Measurements from ENCODE around the gene HSD17B14. TPM values are rescaled to one million over a fixed set of nuclear protein-coding genes. Genes with fewer than 3 reads are reported as not detected.
A peak's percentile ranks its signal among the peaks of the same experiment; 100 is the strongest.

Gene HSD17B14
- total RNA-seq, 2 donors from 2014 or later: 2.0 to 3.2 TPM

DNA sequence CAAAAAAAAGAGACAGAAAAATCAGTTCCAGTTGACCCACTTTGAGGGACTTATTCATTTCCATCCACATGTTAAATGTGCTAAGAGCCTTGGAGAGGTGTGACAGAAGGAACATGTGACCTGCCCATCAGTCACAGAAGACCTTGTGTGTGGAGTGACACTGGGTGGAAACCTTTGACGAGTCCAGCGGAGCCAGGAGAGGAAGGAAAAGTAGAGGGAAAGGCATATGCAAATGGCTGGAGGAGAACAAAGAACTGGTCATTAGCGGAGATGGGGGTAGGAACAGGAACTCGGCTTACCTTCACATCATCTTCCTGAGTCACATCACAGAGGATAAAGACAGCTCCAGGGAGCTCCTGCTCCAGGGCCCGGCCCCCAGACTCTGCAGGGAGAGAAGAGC is 2.3 kb downstream of the HSD17B14 start:
- Mint-ChIP-seq H3K27ac (no peak overlapping the region), H3K4me3 (peak overlapping the region in 1 of 2 donors; percentile 68), H3K4me1 (ENCODE audit: low read depth) (peaks cover 23% of the 10 kb centered on the region), H3K27me3 (ENCODE audit: low read depth) (no peaks in the 10 kb centered on the region), H3K9me3 (no peaks in the 10 kb centered on the region), H3K36me3 (ENCODE audit: insufficient read depth in 2 of 2) (peaks cover 0 to 2% of the 10 kb centered on the region in 2 donors)
- ATAC-seq (replicated peaks in 1 of 2) (no peak), DNase-seq (no peak)

DNA sequence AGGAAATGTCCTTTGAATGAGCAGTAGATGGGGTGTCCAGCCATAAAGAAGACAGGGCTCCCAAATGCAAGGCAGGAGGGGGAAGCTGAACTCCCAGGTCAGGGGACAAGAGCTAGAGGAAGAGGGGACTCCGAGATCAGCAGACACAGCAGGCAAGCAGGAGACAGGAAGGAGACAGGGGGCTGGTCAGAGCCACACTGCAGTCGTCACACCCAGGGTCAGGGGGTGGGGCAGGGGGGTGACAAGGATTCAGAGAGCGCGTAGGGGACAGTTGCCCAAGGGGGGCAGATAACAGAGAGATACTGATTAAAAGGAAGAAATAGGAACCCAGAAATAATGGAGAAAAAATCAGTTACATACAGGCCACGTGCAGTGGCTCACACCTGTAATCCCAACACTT is 3.2 kb downstream of the HSD17B14 start:
- Mint-ChIP-seq H3K27me3 (ENCODE audit: low read depth) (no peaks in the 10 kb centered on the region), H3K4me1 (ENCODE audit: low read depth) (peaks cover 23% of the 10 kb centered on the region), H3K4me3 (peak overlapping the region in 1 of 2 donors; percentile 7), H3K36me3 (ENCODE audit: insufficient read depth in 2 of 2) (peaks cover 0 to 2% of the 10 kb centered on the region in 2 donors), H3K9me3 (no peaks in the 10 kb centered on the region), H3K27ac (no peak overlapping the region)
- no peak for DNase-seq
- no peak for ATAC-seq (replicated peaks in 1 of 2)

DNA sequence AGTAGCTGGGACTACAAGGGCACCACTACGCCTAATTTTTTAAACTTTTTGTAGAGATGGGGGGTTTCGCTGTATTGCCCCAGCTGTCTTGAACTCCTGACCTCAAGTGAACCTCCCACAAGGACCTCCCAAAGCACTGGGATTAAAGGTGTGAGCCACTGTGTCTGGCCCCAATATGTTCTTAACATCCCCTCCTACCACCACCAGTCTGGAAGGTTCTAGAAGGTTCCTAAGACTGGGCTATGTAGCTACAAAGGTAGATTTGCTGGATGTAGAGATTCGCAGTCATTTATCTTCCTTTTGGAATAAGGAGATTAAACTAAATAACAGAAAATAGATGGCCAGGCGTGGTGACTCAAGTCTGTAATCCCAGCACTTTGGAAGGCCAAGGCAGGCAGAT is 5.3 kb downstream of the HSD17B14 start:
- no peak for ATAC-seq (replicated peaks in 1 of 2)
- Mint-ChIP-seq H3K36me3 (ENCODE audit: insufficient read depth in 2 of 2) (no peaks in the 10 kb centered on the region), H3K27me3 (ENCODE audit: low read depth) (no peaks in the 10 kb centered on the region), H3K4me3 (no peak overlapping the region), H3K9me3 (no peaks in the 10 kb centered on the region), H3K27ac (no peak overlapping the region), H3K4me1 (ENCODE audit: low read depth) (peaks cover 11% of the 10 kb centered on the region)
- DNase-seq: no peak

DNA sequence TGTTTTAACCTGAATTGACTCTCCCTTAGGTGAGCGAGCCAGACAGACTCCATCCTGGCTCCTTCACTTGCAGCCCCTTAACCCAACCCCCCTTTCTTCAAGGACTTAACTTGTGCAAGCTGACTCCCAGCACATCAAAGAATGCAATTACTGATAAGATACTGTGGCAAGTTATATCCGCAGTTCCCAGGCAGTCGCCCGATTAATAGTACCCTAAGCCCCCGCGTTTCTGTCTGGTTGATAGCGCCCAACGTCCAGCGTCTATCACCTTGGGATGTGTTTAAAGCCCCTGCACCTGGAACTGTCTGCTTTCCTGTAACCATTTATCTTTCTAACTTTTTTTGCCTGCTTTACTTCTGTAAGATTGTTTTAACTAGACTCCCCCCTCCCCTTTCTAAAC is 6.2 kb downstream of the HSD17B14 start:
- H3K9me3 Mint-ChIP-seq: no peaks in the 10 kb centered on the region
- H3K27me3 Mint-ChIP-seq (ENCODE audit: low read depth): no peaks in the 10 kb centered on the region
- ATAC-seq (replicated peaks in 1 of 2): no peak
- H3K4me1 Mint-ChIP-seq (ENCODE audit: low read depth): peaks cover 4% of the 10 kb centered on the region
- no peak overlapping the region for H3K27ac Mint-ChIP-seq
- H3K36me3 Mint-ChIP-seq (ENCODE audit: insufficient read depth in 2 of 2): no peaks in the 10 kb centered on the region
- DNase-seq: no peak
- H3K4me3 Mint-ChIP-seq: no peak overlapping the region

DNA sequence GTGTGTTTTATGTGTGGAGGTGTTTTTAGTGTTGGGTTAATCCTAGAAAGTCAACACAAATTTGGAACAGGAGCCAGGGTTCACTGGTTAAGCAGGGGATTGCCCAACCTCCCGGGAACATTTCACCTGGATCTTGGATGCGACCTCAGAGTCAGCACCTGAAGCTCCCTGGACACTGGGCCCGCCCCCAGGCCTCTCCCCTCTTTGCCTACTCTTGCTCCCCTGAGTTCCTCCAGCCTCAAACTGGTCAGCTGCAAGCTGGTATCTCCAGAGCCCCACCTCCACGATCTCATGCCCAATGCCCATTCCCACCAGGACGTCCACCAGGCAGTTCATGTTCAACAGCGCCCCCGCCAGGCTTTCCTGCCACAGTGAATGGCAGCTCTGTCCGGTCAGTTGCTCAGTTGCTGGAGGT is 9.7 kb downstream of the HSD17B14 start:
- Mint-ChIP-seq H3K27me3 (ENCODE audit: low read depth) (no peaks in the 10 kb centered on the region), H3K4me3 (no peak overlapping the region), H3K36me3 (ENCODE audit: insufficient read depth in 2 of 2) (no peaks in the 10 kb centered on the region), H3K4me1 (ENCODE audit: low read depth) (no peaks in the 10 kb centered on the region), H3K27ac (no peak overlapping the region), H3K9me3 (no peaks in the 10 kb centered on the region)
- ATAC-seq (replicated peaks in 1 of 2): no peak
- no peak for DNase-seq

DNA sequence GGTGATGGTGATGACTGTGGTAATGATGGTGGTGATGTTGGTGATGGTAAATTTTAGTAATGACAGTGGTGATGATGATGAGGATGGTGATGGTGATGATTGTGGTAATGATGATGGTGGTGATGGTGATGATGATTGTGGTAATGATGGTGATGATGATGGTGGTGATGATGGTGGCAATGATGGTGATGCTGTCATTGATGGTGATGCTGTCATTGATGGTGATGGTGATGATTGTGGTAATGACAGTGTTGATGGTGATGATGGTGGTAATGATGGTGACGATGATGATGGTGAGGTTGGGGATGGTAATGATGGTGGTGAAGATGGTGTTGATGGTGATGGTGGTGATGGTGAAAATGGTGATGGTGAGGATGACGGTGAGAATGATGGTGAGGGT is 13.8 kb downstream of the HSD17B14 start:
- Mint-ChIP-seq H3K27ac (no peak overlapping the region), H3K27me3 (ENCODE audit: low read depth) (no peaks in the 10 kb centered on the region), H3K9me3 (no peaks in the 10 kb centered on the region), H3K36me3 (ENCODE audit: insufficient read depth in 2 of 2) (no peaks in the 10 kb centered on the region), H3K4me3 (no peak overlapping the region), H3K4me1 (ENCODE audit: low read depth) (no peaks in the 10 kb centered on the region)
- DNase-seq (no peak), ATAC-seq (replicated peaks in 1 of 2) (no peak)

DNA sequence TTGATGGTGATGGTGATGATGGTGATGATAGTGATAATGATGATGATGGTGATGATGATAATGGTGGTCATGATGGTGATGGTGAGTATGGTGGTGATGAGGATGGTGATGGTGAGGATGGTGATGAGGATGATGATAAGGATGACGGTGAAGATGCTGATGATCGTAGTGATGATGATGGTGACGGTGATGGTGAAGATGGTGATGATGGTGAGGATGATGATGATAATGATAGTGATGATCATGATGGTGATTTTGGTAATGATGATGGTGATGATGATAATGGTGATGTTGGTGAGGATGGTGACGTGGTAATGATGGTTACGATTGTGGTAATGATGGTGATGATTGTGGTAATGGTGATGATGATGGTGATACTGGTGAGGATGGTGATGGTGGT is 14.7 kb downstream of the HSD17B14 start:
- H3K36me3 Mint-ChIP-seq (ENCODE audit: insufficient read depth in 2 of 2): no peaks in the 10 kb centered on the region

DNA sequence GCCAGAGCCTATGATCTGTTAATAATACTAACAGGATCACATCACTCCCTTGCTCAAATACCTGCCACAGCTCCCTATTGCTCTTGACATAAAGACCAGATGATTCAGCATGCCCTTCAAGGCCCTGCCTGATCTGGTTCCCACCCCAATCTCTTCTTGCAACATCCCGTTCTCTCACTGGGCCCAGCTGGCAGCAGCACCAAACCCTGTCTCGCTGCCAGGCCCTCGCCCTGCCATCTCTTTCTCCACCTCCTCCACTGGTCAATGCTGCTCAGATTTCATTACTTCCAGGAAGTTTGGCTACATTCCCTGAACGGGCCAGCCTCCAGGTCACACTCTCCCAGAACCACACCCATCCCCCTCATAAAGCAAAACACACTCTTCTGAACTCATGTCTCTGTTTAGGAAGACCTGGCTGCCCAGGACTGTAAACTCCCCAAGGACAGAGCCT is 16.9 kb downstream of the HSD17B14 start:
- Mint-ChIP-seq H3K4me1 (ENCODE audit: low read depth) (peaks cover 15% of the 10 kb centered on the region), H3K4me3 (no peak overlapping the region), H3K27me3 (ENCODE audit: low read depth) (no peaks in the 10 kb centered on the region), H3K9me3 (no peaks in the 10 kb centered on the region), H3K36me3 (ENCODE audit: insufficient read depth in 2 of 2) (no peaks in the 10 kb centered on the region), H3K27ac (no peak overlapping the region)
- ATAC-seq (replicated peaks in 1 of 2) (no peak), DNase-seq (no peak)

More for the DNA sequence above, 14.7 kb downstream of the HSD17B14 start:
- Mint-ChIP-seq H3K27me3 (ENCODE audit: low read depth) (no peaks in the 10 kb centered on the region), H3K4me3 (no peak overlapping the region), H3K27ac (no peak overlapping the region), H3K9me3 (no peaks in the 10 kb centered on the region), H3K4me1 (ENCODE audit: low read depth) (no peaks in the 10 kb centered on the region)
- ATAC-seq (replicated peaks in 1 of 2) (no peak), DNase-seq (no peak)

DNA sequence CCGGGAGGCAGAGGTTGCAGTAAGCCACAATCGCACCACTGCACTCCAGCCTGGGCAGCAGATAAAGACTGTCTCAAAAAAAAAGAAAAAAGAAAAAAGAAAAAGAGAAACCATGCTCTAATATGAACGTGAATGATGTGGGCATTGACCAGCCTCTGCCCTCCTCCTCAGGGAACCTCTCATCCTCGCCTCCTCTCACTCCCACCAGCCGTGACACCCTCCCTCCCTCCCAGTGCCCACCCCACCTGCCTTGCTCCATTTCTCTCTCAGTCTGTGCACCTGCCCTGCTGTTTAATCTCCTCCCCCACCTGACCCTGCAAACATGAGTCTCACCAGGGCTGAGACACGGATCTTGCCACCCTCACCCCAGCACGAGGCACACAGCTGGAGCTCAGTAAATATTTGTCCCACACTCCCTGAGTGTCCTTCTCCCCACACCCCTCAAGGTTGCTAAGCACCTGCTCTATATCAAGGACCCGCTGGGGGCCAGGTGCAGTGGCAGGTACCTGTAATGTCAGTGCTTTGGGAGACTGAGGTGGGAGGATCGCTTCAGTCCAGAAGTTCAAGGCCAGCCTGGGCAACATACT is 18.0 kb downstream of the HSD17B14 start:
- Mint-ChIP-seq H3K27ac (no peak overlapping the region), H3K27me3 (ENCODE audit: low read depth) (no peaks in the 10 kb centered on the region), H3K4me1 (ENCODE audit: low read depth) (peaks cover 15% of the 10 kb centered on the region)

DNA sequence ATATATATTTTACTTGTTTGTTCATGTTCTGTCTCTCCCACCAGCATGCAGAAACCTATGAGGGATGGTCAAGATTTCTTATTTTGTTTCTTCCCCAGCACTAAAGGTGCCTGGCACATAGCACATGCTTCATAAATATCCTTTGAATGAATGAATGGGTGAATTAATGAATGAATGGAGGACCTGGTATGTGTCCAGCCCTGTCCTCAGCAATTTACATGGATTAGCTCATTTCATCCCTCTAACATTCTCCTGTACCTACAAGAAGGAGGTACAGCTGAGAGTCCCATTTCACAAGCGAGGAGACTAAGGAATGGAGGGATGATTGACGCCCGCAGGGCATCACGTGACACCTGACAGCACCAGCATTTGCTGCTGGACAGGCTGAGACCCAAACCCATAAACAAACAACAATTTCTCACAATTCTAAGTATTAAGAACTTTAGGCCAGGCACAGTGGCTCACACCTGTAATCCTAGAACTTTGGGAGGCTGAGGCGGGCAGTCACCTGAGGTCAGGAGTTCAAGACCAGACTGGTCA is 18.6 kb downstream of the HSD17B14 start:
- no peak overlapping the region for H3K27ac Mint-ChIP-seq
- no peaks in the 10 kb centered on the region for H3K27me3 Mint-ChIP-seq (ENCODE audit: low read depth)
- ATAC-seq (replicated peaks in 1 of 2): no peak
- DNase-seq: no peak
- no peaks in the 10 kb centered on the region for H3K9me3 Mint-ChIP-seq
- H3K4me3 Mint-ChIP-seq: no peak overlapping the region
- no peaks in the 10 kb centered on the region for H3K36me3 Mint-ChIP-seq (ENCODE audit: insufficient read depth in 2 of 2)
- peaks cover 16% of the 10 kb centered on the region for H3K4me1 Mint-ChIP-seq (ENCODE audit: low read depth)

More for the DNA sequence above, 18.0 kb downstream of the HSD17B14 start:
- DNase-seq (no peak), ATAC-seq (replicated peaks in 1 of 2) (no peak)
- Mint-ChIP-seq H3K36me3 (ENCODE audit: insufficient read depth in 2 of 2) (no peaks in the 10 kb centered on the region), H3K4me3 (no peak overlapping the region), H3K9me3 (no peaks in the 10 kb centered on the region)

DNA sequence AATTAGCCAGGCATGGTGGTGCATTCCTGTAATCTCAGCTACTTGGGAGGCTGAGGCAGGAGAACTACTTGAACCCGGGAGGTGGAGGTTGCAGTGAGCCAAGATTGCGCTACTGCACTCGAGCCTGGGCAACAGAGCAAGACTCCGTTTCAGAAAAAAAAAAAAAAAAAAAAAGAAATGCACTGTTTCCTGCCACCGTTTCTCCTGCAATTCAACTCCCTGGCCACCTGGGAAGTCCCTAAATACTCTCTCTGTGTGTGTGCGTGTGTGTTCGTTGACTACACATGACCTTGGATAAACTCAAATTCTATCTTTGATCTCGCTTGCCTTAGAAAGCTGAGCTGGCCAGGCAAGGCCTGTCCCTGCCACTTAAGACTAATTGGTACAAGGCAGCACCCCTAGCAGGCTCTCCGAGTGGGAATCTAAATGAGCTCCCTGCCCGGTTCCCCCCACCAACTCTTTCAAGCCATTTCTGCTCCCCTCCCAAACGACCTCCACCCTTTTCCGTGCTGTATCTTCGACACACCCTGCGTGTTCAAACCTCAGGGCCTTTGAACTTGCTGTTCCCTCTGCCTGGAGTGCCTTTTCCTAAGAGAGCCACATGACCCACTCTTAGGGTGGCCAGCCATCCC is 20.3 kb downstream of the HSD17B14 start:
- H3K27ac Mint-ChIP-seq: no peak overlapping the region
- DNase-seq (peak in 1 of 2 donors; percentile 19), ATAC-seq (replicated peaks in 1 of 2) (peak; percentile 20 to 22)
- no peaks in the 10 kb centered on the region for H3K27me3 Mint-ChIP-seq (ENCODE audit: low read depth)
- no peaks in the 10 kb centered on the region for H3K9me3 Mint-ChIP-seq
- H3K4me1 Mint-ChIP-seq (ENCODE audit: low read depth): peaks cover 23% of the 10 kb centered on the region
- no peak overlapping the region for H3K4me3 Mint-ChIP-seq
- H3K36me3 Mint-ChIP-seq (ENCODE audit: insufficient read depth in 2 of 2): no peaks in the 10 kb centered on the region

DNA sequence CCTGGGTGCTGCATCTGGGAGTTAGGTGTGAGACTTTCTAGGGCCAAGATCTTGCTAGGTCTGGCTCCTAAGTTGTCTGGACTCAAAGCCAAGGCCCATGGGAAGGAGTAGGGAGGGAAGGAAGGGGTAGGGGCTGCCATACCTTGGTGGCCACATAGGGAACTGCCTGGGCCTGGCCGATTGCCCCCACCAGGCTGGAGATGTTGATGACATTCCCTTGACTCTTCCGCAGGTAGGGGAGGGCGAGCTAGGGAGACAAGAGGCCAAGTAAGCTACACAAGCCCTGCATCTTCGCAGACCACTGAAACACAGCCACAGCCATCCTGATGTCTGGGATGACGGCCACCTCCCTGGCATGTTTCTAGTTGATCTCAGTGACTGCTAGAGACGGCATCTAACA is 21.4 kb downstream of the HSD17B14 start:
- ATAC-seq (replicated peaks in 1 of 2) (no peak), DNase-seq (no peak)
- Mint-ChIP-seq H3K9me3 (no peaks in the 10 kb centered on the region), H3K4me3 (no peak overlapping the region), H3K4me1 (ENCODE audit: low read depth) (peaks cover 28% of the 10 kb centered on the region), H3K27me3 (ENCODE audit: low read depth) (no peaks in the 10 kb centered on the region), H3K36me3 (ENCODE audit: insufficient read depth in 2 of 2) (peaks cover 0 to 1% of the 10 kb centered on the region in 2 donors), H3K27ac (no peak overlapping the region)

DNA sequence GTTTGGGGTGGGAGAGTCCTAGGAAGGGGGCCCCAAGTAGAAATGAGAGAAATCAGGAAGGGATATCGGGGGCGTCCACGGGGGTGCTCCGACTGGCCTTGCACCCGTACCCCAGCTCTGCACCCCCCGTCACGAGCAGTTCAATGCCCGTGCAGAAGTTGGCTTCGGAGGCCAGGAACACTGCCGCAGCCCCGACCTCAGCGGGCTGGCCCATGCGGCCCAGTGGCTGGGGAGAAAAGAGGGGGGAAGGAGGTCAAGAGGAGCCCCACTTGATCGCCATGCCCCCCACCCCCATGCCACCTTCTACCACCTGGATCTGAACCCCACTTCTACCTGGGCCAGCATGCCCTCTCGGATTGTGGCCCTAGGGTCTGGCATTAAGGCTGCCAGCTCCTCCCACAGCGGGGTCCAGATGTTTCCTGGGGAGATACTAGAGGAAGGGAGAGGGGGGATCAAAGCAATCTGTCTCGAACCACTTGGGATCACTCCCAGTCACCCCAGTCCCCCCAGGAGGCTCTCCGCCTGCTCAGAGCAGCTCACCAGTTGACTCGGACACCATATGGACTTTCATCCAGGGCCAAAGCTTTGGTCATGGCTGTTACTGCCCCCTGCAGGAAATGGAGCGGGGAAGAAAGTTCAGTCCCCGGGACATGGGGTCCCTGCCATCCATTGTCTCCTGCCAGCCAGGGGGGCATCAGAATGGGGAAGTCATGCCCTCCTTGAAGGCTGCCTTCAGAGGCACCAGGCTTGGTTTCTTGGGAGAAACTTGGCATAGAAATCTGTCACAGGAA is 23.0 kb downstream of the HSD17B14 start:
- H3K4me1 Mint-ChIP-seq (ENCODE audit: low read depth): peaks cover 44% of the 10 kb centered on the region
- no peak for DNase-seq
- no peak for ATAC-seq (replicated peaks in 1 of 2)
- no peak overlapping the region for H3K27ac Mint-ChIP-seq
- no peaks in the 10 kb centered on the region for H3K27me3 Mint-ChIP-seq (ENCODE audit: low read depth)
- no peak overlapping the region for H3K4me3 Mint-ChIP-seq
- peaks cover 0 to 1% of the 10 kb centered on the region in 2 donors for H3K36me3 Mint-ChIP-seq (ENCODE audit: insufficient read depth in 2 of 2)
- no peaks in the 10 kb centered on the region for H3K9me3 Mint-ChIP-seq
